Skeletal muscle tissue (tissue), 4 donors: ENCODE data around the gene SPINDOC. TPM values are rescaled to one million over a fixed set of nuclear protein-coding genes. Genes with fewer than 3 reads are reported as not detected.

Experiments
- H3K27ac ChIP-seq: one replicate; pipeline ENCODE4 v1.7.0; 2013; ENCODE audit warnings: mild to moderate bottlenecking, low read depth, low read length, inconsistent platforms
- H3K27me3 ChIP-seq, 3 donors: one replicate each; pipeline ENCODE4 v1.7.0; 2013; ENCODE audit warnings: low read length in 3 of 3; ENCODE audit not compliant: control insufficient read depth in 3 of 3, insufficient read depth in 3 of 3
- H3K36me3 ChIP-seq, 3 donors: one replicate each; pipeline ENCODE4 v1.7.0; 2013; ENCODE audit warnings: low read length in 3 of 3; ENCODE audit not compliant: control insufficient read depth in 3 of 3, insufficient read depth in 3 of 3
- H3K4me1 ChIP-seq, 3 donors: one replicate each; pipeline ENCODE4 v1.7.0; 2013; ENCODE audit warnings: low read length in 3 of 3, mild to moderate bottlenecking in 3 of 3; ENCODE audit not compliant: control insufficient read depth in 3 of 3, insufficient read depth in 3 of 3
- H3K4me3 ChIP-seq, 3 donors: one replicate each; pipeline ENCODE4 v1.7.0; 2013; ENCODE audit warnings: low read length in 3 of 3
- H3K9ac ChIP-seq, 3 donors: one replicate each; pipeline ENCODE4 v1.7.0; 2013; ENCODE audit warnings: low read length in 3 of 3, mild to moderate bottlenecking in 3 of 3, moderate library complexity in 2 of 3, low read depth in 1 of 3
- H3K9me3 ChIP-seq, 3 donors: one replicate each; pipeline ENCODE4 v1.7.0; 2013; ENCODE audit warnings: low read length in 3 of 3; ENCODE audit not compliant: control insufficient read depth in 3 of 3
- total RNA-seq: library from RNA; depleted of rRNA; stranded (reverse); fragments of >200 nt; gene quantifications from one replicate; pipeline ENCODE4 v1.2.3, GENCODE V29; 2014
- donor health status: Osteomylitis.

Gene SPINDOC
- total RNA-seq, 1 donor from 2014 or later, result 6.8 TPM

DNA sequence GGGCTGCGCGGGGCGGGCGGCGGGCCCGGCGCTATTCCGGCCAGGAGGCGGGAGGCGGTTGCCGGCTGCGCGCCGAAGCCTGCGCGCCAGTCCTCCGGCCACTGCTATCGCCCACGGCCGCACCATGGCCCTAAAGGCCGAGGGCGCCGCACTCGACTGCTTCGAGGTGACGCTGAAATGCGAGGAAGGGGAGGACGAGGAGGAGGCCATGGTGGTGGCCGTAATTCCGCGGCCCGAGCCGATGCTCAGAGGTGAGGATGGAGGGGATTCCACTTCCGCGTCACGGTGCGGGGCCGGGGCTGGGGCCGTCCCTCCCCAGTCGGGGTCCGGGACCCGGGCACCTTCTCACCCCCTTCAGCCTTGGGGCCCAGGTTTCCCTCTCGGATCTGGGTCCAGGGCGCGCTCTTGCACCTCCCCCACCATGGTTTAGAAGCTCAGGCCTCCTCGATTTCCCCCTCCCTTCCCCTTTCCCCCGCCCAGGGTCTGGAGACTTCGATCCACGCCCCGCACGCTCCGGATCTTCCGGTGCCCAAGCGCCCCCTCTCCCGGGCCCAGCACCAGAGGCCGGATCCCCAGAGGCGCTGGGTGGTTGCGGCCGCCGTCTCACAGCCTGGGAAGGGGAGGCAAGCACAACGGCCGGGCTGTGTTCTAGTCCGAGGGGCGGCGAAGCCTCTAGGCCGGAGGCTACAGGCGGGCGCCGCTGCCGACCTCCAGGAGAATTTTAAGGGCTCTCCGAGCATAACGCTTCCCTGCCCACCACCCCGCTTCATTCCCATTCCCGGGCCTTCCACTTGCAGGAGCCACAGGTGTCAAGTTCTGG, 517 bp downstream of the SPINDOC start:
- Histone ChIP-seq H3K27me3 (no peaks in the 10 kb centered on the region), H3K4me3 (peak overlapping the region; percentile 83 to 89 (median 88)), H3K27ac (no peak overlapping the region)

GRCh38 chr11:63814383-63814736, 1.1 kb downstream of the SPINDOC start:
- H3K27ac ChIP-seq, result no peak overlapping the region
- no peaks in the 10 kb centered on the region for H3K27me3 ChIP-seq
- H3K4me3 ChIP-seq, result peak overlapping the region; percentile 83 to 89 (median 88)
- H3K9me3 ChIP-seq, result no peaks in the 10 kb centered on the region
- H3K4me1 ChIP-seq, result peaks cover 11 to 17% (median 17%) of the 10 kb centered on the region in 3 donors
- peaks cover 11 to 15% (median 14%) of the 10 kb centered on the region in 3 donors for H3K36me3 ChIP-seq
- H3K9ac ChIP-seq, result peak overlapping the region; percentile 76 to 87 (median 81)

More for the DNA sequence above, 517 bp downstream of the SPINDOC start:
- H3K4me1 ChIP-seq, result peaks cover 11 to 17% (median 17%) of the 10 kb centered on the region in 3 donors
- peaks cover 11 to 14% (median 13%) of the 10 kb centered on the region in 3 donors for H3K36me3 ChIP-seq
- H3K9ac ChIP-seq, result peak overlapping the region; percentile 76 to 87 (median 81)
- no peaks in the 10 kb centered on the region for H3K9me3 ChIP-seq

GRCh38 chr11:63816166-63816565, 2.9 kb downstream of the SPINDOC start:
- Histone ChIP-seq H3K9ac (no peak overlapping the region), H3K36me3 (peaks cover 17 to 21% (median 20%) of the 10 kb centered on the region in 3 donors), H3K27ac (no peak overlapping the region)

GRCh38 chr11:63816732-63817131, 3.5 kb downstream of the SPINDOC start:
- no peaks in the 10 kb centered on the region for H3K27me3 ChIP-seq
- no peak overlapping the region for H3K27ac ChIP-seq
- H3K9me3 ChIP-seq, result no peaks in the 10 kb centered on the region
- peaks cover 11 to 17% (median 17%) of the 10 kb centered on the region in 3 donors for H3K4me1 ChIP-seq
- H3K4me3 ChIP-seq, result no peak overlapping the region
- no peak overlapping the region for H3K9ac ChIP-seq
- H3K36me3 ChIP-seq, result peaks cover 22 to 27% (median 25%) of the 10 kb centered on the region in 3 donors

More at GRCh38 chr11:63816166-63816565, 2.9 kb downstream of the SPINDOC start:
- Histone ChIP-seq H3K4me1 (peaks cover 11 to 17% (median 17%) of the 10 kb centered on the region in 3 donors), H3K27me3 (no peaks in the 10 kb centered on the region), H3K4me3 (no peak overlapping the region), H3K9me3 (no peaks in the 10 kb centered on the region)

GRCh38 chr11:63817758-63818498, 4.7 kb downstream of the SPINDOC start:
- peaks cover 7 to 12% (median 12%) of the 10 kb centered on the region in 3 donors for H3K4me1 ChIP-seq
- no peak overlapping the region for H3K9ac ChIP-seq
- no peak overlapping the region for H3K27ac ChIP-seq
- H3K36me3 ChIP-seq, result peaks cover 32 to 38% (median 32%) of the 10 kb centered on the region in 3 donors
- H3K27me3 ChIP-seq, result no peaks in the 10 kb centered on the region
- H3K4me3 ChIP-seq, result no peak overlapping the region
- no peaks in the 10 kb centered on the region for H3K9me3 ChIP-seq

DNA sequence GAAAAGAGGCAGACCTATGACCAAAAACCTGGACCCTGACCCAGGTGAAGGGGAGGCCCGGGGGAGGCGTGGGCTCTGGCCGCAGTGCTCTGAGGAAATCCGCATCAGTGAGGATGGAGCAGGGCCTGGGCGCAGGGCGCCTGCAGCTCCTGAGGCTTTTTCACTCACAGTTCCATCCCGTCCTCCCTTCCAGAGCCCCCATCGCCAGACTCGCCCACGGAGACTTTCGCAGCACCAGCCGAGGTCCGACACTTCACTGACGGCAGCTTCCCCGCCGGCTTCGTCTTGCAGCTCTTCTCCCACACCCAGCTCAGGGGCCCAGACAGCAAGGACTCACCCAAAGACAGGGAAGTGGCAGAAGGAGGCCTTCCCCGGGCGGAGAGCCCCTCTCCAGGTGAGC, 5.4 kb downstream of the SPINDOC start:
- Histone ChIP-seq H3K4me1 (peaks cover 7 to 11% (median 10%) of the 10 kb centered on the region in 3 donors), H3K4me3 (no peak overlapping the region), H3K9me3 (no peaks in the 10 kb centered on the region), H3K9ac (no peak overlapping the region), H3K27ac (no peak overlapping the region), H3K36me3 (peaks cover 32 to 41% (median 33%) of the 10 kb centered on the region in 3 donors), H3K27me3 (no peaks in the 10 kb centered on the region)

DNA sequence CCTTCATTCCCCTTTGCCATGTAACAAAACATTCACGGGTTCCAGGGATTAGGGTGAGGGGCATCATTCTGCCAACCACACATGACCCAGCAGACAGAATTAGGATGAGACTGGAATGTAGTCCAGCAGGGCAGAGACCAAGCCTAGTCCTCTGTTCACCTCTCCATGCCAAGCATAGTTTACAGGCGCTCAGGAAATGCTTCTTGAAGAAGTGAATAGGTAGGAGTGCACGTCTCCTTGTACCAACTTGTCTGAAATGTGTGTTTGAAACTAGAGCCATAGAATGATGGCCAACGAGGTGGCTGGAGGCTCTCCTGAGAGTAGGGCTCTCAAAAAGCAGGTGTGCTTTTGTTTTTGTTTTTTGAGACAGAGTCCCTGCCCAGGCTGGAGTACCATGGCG, 8.2 kb downstream of the SPINDOC start:
- H3K27ac ChIP-seq, result no peak overlapping the region
- no peaks in the 10 kb centered on the region for H3K27me3 ChIP-seq
- no peak overlapping the region for H3K4me3 ChIP-seq
- no peaks in the 10 kb centered on the region for H3K4me1 ChIP-seq
- peaks cover 46 to 58% (median 47%) of the 10 kb centered on the region in 3 donors for H3K36me3 ChIP-seq
- no peak overlapping the region for H3K9ac ChIP-seq
- H3K9me3 ChIP-seq, result no peaks in the 10 kb centered on the region

DNA sequence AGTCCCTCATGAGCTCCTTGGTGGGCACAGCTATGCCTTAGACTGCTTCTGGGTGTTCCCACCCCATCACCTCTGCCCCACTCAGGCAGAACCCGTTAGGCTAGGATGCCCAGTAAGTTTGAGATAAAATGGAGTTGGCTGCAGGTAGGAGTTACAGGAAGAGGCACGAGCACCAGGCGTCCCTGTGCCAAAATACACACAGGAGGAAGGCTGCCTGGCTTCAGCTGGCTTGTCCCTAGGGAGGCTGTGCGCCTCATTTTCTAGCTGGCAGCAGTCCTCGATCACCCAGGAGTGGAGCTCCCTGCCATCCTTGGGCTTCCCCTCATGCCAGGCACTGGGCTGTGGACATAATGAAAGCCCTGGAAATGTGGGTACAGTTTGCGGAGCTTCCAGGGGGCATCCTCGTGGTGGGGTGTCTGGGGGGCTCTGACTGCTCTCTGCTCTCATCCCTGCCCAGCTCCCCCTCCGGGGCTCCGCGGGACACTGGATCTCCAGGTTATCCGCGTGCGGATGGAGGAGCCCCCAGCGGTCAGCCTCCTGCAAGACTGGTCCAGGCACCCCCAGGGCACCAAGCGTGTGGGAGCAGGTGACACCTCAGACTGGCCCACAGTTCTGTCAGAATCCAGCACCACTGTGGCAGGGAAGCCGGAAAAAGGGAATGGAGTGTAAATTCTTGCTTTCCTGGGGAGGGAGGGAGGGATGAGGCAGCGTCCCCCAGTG, 13.4 kb downstream of the SPINDOC start:
- no peaks in the 10 kb centered on the region for H3K27me3 ChIP-seq
- no peaks in the 10 kb centered on the region for H3K4me1 ChIP-seq
- no peak overlapping the region for H3K4me3 ChIP-seq
- no peaks in the 10 kb centered on the region for H3K9me3 ChIP-seq
- H3K36me3 ChIP-seq, result peaks cover 22 to 39% (median 27%) of the 10 kb centered on the region in 3 donors
- H3K9ac ChIP-seq, result no peak overlapping the region
- no peak overlapping the region for H3K27ac ChIP-seq

DNA sequence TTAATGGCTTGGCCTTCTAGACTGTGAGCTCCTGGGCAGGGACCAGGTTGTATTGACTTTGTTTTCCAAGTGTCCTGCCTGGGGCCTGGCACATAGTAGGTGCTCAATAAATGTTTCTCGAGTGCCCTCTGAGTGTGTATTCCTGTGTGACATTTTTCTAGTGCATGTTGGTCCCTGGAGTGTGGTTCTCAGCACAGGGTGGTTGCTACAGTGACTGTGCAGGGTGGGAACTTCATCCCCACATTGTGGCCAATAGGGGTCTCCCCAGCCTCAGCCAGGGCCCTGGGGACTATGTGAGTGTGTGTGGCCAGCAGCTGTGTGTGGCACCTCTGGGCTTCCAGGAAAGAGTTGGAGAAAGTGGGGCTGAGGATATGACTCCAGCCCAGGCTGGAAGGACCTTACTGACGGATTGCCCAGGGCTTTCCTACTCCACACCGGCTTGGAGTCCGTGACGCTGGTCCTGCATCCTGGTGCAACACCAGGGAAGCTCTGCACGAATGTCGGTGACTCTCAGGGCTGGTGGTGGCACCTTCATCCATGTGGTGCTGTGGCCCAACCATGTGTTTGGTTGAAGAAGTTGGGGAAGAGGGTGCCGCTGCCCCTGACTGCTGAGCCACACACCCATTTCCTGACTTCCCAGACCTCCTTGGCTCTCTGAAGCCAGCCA, 16.7 kb downstream of the SPINDOC start:
- Histone ChIP-seq H3K4me3 (no peak overlapping the region), H3K27me3 (no peaks in the 10 kb centered on the region), H3K27ac (no peak overlapping the region), H3K4me1 (no peaks in the 10 kb centered on the region), H3K36me3 (peaks cover 4 to 13% (median 10%) of the 10 kb centered on the region in 3 donors), H3K9ac (no peak overlapping the region), H3K9me3 (no peaks in the 10 kb centered on the region)
